WTC11 (cell line): ENCODE results near the gene CROCC. TPM values are rescaled to one million over a fixed set of nuclear protein-coding genes. Genes with fewer than 3 reads are reported as not detected.
A peak's percentile ranks its signal among the peaks of the same experiment; 100 is the strongest.

Experiments
- ATAC-seq: fragments of 200-7000 bp; cut with Tn5 transposase; 2 replicates; pipeline ENCODE4 v1.10.0; 2021; ENCODE audit warnings: mild to moderate bottlenecking, moderate library complexity
- CTCF ChIA-PET: fragments of 300-600 bp; sonication (Branson Sonifier 250); formaldehyde crosslinking; loops from one replicate; lab custom pipeline; 2021; ENCODE audit warnings: antibody characterized with exemption; lab: Charles Lee
- POLR2A ChIA-PET: fragments of 350-600 bp; sonication (Branson Sonifier 250); formaldehyde crosslinking; loops from one replicate; lab custom pipeline; 2021; ENCODE audit warnings: antibody characterized with exemption; lab: Charles Lee
- DNase-seq: peaks from one replicate; pipeline ENCODE4 v3.0.0; 2021; ENCODE audit warnings: low spot score
- H3K27ac Mint-ChIP-seq: 2 replicates; pipeline ENCODE4 v1.8.0; 2021; ENCODE audit warnings: mixed read lengths
- H3K27me3 Mint-ChIP-seq: 2 replicates; pipeline ENCODE4 v1.8.0; 2021; ENCODE audit warnings: low read depth, mild to moderate bottlenecking, moderate library complexity, mixed read lengths
- H3K36me3 Mint-ChIP-seq: 2 replicates; pipeline ENCODE4 v1.8.0; 2021; ENCODE audit warnings: mixed read lengths
- H3K4me1 Mint-ChIP-seq: 2 replicates; pipeline ENCODE4 v1.8.0; 2022; ENCODE audit warnings: mixed read lengths
- H3K4me3 Mint-ChIP-seq: 2 replicates; pipeline ENCODE4 v1.8.0; 2021; ENCODE audit warnings: mild to moderate bottlenecking, moderate library complexity, mixed read lengths
- H3K9me3 Mint-ChIP-seq: 2 replicates; pipeline ENCODE4 v1.8.0; 2021; ENCODE audit warnings: mixed read lengths
- EMX1 ChIP-seq: fragments of 250-450 bp; sonication (Bioruptor Pico); IDR thresholded peaks from 2 replicates; pipeline ENCODE4 v1.8.0; 2021; ENCODE audit warnings: mild to moderate bottlenecking
- GTF2I ChIP-seq: fragments of 250-450 bp; sonication (Bioruptor Pico); conservative IDR thresholded peaks from 2 replicates; pipeline ENCODE4 v1.4.0; 2021; ENCODE audit warnings: mild to moderate bottlenecking
- IRF2 ChIP-seq: sonication (generic); formaldehyde crosslinking; IDR thresholded peaks from 2 replicates; pipeline ENCODE4 v1.8.0; 2022; ENCODE audit warnings: low read depth, missing genetic modification reagents, borderline replicate concordance
- JUN ChIP-seq: sonication (generic); formaldehyde crosslinking; IDR thresholded peaks from 2 replicates; pipeline ENCODE4 v1.8.0; 2023; ENCODE audit warnings: mild to moderate bottlenecking, missing genetic modification reagents
- MXD4 ChIP-seq: fragments of 250-450 bp; sonication (Bioruptor Pico); IDR thresholded peaks from 2 replicates; pipeline ENCODE4 v1.8.0; 2021; ENCODE audit warnings: mild to moderate bottlenecking, moderate library complexity, borderline replicate concordance
- ZNF219 ChIP-seq: sonication (generic); formaldehyde crosslinking; IDR thresholded peaks from 2 replicates; pipeline ENCODE4 v1.8.0; 2023; ENCODE audit warnings: missing genetic modification reagents, mild to moderate bottlenecking, borderline replicate concordance
- ZNF416 ChIP-seq: fragments of 250-450 bp; sonication (Bioruptor Pico); IDR thresholded peaks from 2 replicates; pipeline ENCODE4 v1.9.0; 2021; ENCODE audit warnings: mild to moderate bottlenecking, inconsistent platforms
- total RNA-seq: library from RNA; stranded (reverse); gene quantifications from 3 replicates; pipeline ENCODE4 v1.2.3, GENCODE V29; 2021
- TF ChIP-seq, protein P1 (sequence below): fragments of 250-450 bp; sonication (Bioruptor Pico); IDR thresholded peaks from 2 replicates; pipeline ENCODE4 v1.9.0; 2021; ENCODE audit warnings: mild to moderate bottlenecking
- TF ChIP-seq, protein P2 (sequence below): sonication (generic); formaldehyde crosslinking; IDR thresholded peaks from 2 replicates; pipeline ENCODE4 v1.8.1; 2023; ENCODE audit warnings: mild to moderate bottlenecking, missing genetic modification reagents, moderate library complexity
- TF ChIP-seq, protein P3 (sequence below): fragments of 250-450 bp; sonication (Bioruptor Pico); IDR thresholded peaks from 2 replicates; pipeline ENCODE4 v1.9.0; 2021; ENCODE audit warnings: mild to moderate bottlenecking, borderline replicate concordance
- TF ChIP-seq, protein P4 (sequence below): sonication (generic); formaldehyde crosslinking; IDR thresholded peaks from 2 replicates; pipeline ENCODE4 v1.8.1; 2023; ENCODE audit warnings: mild to moderate bottlenecking, missing genetic modification reagents, borderline replicate concordance
- TF ChIP-seq, protein P5 (sequence below): sonication (generic); formaldehyde crosslinking; IDR thresholded peaks from 2 replicates; pipeline ENCODE4 v1.8.1; 2023; ENCODE audit warnings: mild to moderate bottlenecking, missing genetic modification reagents, moderate library complexity

CROCC gene
- total RNA-seq, 1 experiment from 2014 or later = 75.6 TPM

DNA sequence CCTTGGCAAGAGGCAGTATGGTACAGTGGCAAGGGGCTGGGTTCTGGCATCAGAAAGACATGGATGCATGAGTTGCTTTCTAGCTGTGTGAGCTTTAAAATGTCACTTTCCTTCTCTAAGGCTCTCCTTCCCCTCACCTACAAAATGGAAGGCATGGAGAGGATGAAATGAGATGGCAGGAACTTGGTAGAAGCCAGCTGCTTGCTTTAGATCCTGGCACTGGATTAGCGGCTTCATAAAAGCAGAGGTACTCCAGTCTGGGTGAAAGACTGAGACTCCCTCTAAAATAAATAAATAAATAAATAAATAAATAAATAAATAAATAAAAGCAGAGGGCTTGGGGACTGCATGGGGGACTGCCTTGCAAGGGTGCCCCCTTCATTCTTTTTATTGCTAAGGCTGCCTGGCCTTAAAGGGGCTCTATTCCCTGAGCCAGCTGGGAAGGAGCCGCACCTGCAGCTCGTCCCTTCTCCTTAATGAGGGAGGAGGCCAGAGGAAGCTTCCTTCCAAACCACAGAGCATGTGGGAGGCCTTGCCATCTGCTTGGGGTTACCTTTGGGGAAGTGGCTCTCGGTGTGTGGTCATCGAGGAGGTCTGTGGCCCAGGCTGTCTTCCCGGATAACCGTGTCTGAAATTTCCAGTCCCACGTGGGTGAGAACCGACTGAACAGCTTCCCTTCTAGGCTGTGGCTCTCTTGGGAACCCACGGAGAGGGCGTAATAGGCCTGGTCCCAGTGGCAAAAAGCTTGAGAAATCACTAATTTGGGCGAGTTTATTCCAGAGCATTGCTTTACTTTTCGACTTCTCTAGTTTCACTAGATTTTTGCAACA lies 92.0 kb downstream of the CROCC start:
- TF ChIP-seq, protein P1, sequence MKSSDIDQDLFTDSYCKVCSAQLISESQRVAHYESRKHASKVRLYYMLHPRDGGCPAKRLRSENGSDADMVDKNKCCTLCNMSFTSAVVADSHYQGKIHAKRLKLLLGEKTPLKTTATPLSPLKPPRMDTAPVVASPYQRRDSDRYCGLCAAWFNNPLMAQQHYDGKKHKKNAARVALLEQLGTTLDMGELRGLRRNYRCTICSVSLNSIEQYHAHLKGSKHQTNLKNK (CRISPR knock-in tag) = no peak
- TF ChIP-seq JUN (no peak), EMX1 (CRISPR knock-in tag) (no peak), MXD4 (no peak), ZNF416 (CRISPR knock-in tag) (no peak), ZNF219 (CRISPR knock-in tag) (no peak)
- TF ChIP-seq, protein P2, sequence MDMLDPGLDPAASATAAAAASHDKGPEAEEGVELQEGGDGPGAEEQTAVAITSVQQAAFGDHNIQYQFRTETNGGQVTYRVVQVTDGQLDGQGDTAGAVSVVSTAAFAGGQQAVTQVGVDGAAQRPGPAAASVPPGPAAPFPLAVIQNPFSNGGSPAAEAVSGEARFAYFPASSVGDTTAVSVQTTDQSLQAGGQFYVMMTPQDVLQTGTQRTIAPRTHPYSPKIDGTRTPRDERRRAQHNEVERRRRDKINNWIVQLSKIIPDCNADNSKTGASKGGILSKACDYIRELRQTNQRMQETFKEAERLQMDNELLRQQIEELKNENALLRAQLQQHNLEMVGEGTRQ (CRISPR knock-in tag) = no peak
- TF ChIP-seq, protein P3, sequence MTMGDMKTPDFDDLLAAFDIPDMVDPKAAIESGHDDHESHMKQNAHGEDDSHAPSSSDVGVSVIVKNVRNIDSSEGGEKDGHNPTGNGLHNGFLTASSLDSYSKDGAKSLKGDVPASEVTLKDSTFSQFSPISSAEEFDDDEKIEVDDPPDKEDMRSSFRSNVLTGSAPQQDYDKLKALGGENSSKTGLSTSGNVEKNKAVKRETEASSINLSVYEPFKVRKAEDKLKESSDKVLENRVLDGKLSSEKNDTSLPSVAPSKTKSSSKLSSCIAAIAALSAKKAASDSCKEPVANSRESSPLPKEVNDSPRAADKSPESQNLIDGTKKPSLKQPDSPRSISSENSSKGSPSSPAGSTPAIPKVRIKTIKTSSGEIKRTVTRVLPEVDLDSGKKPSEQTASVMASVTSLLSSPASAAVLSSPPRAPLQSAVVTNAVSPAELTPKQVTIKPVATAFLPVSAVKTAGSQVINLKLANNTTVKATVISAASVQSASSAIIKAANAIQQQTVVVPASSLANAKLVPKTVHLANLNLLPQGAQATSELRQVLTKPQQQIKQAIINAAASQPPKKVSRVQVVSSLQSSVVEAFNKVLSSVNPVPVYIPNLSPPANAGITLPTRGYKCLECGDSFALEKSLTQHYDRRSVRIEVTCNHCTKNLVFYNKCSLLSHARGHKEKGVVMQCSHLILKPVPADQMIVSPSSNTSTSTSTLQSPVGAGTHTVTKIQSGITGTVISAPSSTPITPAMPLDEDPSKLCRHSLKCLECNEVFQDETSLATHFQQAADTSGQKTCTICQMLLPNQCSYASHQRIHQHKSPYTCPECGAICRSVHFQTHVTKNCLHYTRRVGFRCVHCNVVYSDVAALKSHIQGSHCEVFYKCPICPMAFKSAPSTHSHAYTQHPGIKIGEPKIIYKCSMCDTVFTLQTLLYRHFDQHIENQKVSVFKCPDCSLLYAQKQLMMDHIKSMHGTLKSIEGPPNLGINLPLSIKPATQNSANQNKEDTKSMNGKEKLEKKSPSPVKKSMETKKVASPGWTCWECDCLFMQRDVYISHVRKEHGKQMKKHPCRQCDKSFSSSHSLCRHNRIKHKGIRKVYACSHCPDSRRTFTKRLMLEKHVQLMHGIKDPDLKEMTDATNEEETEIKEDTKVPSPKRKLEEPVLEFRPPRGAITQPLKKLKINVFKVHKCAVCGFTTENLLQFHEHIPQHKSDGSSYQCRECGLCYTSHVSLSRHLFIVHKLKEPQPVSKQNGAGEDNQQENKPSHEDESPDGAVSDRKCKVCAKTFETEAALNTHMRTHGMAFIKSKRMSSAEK (CRISPR knock-in tag) = no peak
- TF ChIP-seq, protein P4, sequence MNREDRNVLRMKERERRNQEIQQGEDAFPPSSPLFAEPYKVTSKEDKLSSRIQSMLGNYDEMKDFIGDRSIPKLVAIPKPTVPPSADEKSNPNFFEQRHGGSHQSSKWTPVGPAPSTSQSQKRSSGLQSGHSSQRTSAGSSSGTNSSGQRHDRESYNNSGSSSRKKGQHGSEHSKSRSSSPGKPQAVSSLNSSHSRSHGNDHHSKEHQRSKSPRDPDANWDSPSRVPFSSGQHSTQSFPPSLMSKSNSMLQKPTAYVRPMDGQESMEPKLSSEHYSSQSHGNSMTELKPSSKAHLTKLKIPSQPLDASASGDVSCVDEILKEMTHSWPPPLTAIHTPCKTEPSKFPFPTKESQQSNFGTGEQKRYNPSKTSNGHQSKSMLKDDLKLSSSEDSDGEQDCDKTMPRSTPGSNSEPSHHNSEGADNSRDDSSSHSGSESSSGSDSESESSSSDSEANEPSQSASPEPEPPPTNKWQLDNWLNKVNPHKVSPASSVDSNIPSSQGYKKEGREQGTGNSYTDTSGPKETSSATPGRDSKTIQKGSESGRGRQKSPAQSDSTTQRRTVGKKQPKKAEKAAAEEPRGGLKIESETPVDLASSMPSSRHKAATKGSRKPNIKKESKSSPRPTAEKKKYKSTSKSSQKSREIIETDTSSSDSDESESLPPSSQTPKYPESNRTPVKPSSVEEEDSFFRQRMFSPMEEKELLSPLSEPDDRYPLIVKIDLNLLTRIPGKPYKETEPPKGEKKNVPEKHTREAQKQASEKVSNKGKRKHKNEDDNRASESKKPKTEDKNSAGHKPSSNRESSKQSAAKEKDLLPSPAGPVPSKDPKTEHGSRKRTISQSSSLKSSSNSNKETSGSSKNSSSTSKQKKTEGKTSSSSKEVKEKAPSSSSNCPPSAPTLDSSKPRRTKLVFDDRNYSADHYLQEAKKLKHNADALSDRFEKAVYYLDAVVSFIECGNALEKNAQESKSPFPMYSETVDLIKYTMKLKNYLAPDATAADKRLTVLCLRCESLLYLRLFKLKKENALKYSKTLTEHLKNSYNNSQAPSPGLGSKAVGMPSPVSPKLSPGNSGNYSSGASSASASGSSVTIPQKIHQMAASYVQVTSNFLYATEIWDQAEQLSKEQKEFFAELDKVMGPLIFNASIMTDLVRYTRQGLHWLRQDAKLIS (CRISPR knock-in tag) = no peak
- ChIA-PET POLR2A (interaction anchor here (0.8 kb wide), 1 partner anchor 41 kb away, joined by 3 read pairs; no protein-coding TSS in a partner anchor), CTCF (interaction anchor here (0.6 to 3.2 kb wide), 7 partner anchors 14 to 62 kb away, joined by 4 to 19 read pairs (median 5); no protein-coding TSS in a partner anchor)
- no peaks in the 10 kb centered on the region for H3K9me3 Mint-ChIP-seq
- DNase-seq (no peak), ATAC-seq (no peak)
- peak overlapping the region; percentile 88 for H3K27ac Mint-ChIP-seq
- H3K27me3 Mint-ChIP-seq = no peaks in the 10 kb centered on the region
- H3K4me3 Mint-ChIP-seq = peak overlapping the region; percentile 73; the same call in 1 of the 2 replicates
- peaks cover 58% of the 10 kb centered on the region for H3K4me1 Mint-ChIP-seq
- H3K36me3 Mint-ChIP-seq = peaks cover 9% of the 10 kb centered on the region

DNA sequence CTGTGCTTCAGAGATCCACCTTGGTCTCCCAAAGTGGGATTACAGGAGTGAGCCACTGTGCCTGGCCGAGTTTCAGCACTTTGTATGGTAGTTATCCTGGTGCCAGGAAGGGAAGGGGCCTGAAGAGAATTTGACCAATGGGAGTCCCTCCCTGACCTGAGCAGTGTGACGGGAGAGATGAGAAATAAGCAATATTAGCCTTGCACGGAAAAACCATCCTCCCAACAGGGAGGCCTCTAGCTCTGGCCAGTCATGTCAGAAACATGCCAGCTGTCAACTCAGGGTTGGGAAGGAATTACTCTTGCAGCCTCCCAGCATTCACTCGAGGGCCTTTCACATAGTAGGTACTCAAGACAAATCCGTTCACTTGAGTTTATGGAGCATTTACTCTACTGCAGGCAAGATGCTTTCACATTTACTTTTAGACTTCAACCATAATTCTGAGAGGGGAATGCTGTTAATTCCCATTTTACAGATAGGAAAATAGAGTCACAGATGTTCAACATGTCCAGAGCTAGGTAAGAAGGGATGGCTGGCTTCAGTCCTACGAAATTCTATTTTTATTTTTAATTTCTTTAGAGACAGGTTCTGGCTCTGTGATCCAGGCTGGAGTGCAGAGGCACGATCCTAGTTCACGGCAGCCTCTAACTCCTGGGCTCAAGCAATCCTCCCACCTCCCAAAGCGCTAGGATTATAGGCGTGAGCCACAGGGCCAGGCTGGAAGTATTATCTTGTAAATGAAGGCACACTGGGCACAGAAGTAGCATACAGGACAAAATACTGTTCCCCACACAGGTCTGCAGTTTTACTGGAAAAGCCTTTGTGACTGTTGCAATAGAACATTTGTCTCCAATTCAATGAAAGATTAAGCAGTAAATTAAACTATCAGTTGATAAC lies 93.2 kb downstream of the CROCC start:
- POLR2A ChIA-PET = no interaction called here
- no peak for DNase-seq
- no peak overlapping the region for H3K4me3 Mint-ChIP-seq
- TF ChIP-seq, protein P5, sequence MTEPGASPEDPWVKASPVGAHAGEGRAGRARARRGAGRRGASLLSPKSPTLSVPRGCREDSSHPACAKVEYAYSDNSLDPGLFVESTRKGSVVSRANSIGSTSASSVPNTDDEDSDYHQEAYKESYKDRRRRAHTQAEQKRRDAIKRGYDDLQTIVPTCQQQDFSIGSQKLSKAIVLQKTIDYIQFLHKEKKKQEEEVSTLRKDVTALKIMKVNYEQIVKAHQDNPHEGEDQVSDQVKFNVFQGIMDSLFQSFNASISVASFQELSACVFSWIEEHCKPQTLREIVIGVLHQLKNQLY (CRISPR knock-in tag) = no peak
- TF ChIP-seq IRF2 = no peak
- TF ChIP-seq GTF2I = 0 out of 2 replicates have a peak, but pooled peaks have one; percentile 30
- TF ChIP-seq, all 79 proteins: peak for 1
- Mint-ChIP-seq H3K9me3 (no peaks in the 10 kb centered on the region), H3K27ac (peak overlapping the region; percentile 70), H3K36me3 (peaks cover 21% of the 10 kb centered on the region), H3K4me1 (peaks cover 55% of the 10 kb centered on the region), H3K27me3 (no peaks in the 10 kb centered on the region)
- ATAC-seq = peak; percentile 5; the same call in 1 of the 2 replicates
- CTCF ChIA-PET = interaction anchor here (1.5 to 3.9 kb wide), 8 partner anchors 15 to 394 kb away, joined by 5 to 23 read pairs (median 8); no protein-coding TSS in a partner anchor
